ENCODE data around the gene NHP2.

Gene NHP2

DNA sequence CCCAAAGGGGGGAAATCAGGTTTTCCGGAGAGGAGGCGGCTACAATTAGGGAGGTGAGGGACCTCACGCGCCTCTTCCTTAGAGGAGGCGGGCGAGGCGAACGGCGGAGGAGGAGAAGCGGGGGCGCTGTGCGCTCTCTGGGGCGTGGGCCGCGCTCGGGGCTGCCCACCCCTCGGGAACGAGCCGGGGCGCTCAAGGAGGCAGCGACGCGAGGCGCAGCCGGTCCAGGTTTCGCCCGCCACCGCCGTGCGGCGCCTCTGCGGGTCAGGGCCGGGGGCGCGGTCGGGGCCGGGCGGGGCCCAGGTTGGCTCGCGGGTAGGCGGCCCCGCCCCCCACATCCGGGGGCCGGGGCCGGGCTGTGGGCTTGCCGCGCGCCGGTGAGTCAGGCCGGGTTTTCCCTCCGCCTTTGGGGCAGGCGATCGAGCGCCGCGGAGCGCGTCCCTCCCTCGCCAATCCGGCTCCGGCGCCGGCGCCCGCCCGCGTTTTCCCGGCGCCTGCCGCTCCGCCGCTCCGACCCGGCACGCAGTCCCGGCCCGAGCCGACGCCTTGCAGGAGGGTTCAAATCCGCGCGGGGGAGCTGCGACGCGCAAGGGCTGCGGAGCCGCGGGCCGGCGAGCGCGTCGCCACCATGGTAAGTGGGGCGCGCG, 40.4 kb downstream of the NHP2 start, which contains the start of gene N4BP3:
N4BP3 (plus strand) TSS at position 392 of the 647 bp plus-strand sequence. CDS start 6,052 bp downstream, outside the sequence.
- DNase-seq: peak; percentile 68

- DNase-seq: no peak
Observed at GRCh38 chr5:178112545-178112944, 41.1 kb downstream of the NHP2 start.

GRCh38 chr5:178111925-178112324, 41.8 kb downstream of the NHP2 start:
- no peak for DNase-seq

DNA sequence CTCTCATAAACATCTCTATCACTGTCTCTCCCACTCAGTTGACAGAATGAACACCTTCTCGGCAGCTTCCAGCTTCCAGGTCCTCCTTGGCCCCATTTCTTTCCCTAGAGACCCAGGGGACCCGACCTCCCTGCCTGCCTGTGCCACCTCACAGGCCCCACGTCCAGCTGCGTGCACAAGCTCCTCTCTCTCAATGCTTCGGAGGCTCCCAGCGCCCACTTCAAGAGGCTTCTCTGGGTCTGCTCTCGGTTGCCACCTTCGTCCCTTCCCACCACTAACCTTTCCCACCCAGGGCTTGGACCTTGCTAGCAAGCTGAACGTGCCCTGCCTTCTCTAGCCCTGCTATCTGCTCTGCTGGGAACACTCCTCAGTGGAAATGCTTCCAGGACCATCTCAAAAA, 43.2 kb downstream of the NHP2 start:
- no peak for DNase-seq

DNA sequence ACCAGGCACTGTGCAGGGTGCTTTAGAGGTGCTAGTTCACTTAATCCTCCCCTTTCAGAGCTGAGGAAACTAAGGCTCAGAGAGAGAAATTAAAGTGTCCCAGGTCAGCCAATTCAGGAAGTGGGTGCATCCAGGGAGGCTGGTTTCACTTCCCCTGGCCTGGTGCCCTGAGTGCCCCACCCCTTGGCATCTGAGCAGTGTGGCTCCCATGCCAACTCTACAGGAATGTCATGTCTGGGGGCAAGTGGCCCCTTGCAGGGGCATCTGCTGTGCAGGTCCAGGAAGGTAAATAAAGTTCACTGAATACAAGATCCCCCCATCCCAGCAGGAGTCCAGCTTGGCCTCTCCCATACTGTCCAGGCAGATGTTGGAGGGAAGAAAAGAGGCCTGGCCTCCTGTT, 44.7 kb downstream of the NHP2 start:
- DNase-seq: no peak

DNA sequence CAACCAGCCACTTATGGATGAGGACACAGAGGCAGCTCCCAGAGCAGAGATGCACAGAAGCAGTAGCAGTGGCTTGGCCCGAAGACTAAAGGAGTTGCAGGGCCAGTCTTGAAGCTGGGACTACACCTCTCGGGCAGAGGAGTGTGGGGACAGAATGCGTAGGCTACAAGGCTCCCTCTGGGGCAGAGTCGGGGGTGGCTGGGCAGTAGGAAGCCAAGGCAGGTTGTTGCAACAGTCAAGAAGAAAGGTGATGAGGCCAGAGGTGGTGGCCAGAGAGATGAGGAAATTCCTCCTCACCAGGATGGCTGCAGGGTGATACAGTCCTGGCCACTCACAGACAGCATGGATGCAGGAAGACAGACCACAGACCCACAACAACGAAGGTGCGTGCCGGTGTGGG, 45.2 kb downstream of the NHP2 start:
- DNase-seq: no peak

- DNase-seq: no peak
Observed at GRCh38 chr5:178107756-178108310, 45.9 kb downstream of the NHP2 start.

DNA sequence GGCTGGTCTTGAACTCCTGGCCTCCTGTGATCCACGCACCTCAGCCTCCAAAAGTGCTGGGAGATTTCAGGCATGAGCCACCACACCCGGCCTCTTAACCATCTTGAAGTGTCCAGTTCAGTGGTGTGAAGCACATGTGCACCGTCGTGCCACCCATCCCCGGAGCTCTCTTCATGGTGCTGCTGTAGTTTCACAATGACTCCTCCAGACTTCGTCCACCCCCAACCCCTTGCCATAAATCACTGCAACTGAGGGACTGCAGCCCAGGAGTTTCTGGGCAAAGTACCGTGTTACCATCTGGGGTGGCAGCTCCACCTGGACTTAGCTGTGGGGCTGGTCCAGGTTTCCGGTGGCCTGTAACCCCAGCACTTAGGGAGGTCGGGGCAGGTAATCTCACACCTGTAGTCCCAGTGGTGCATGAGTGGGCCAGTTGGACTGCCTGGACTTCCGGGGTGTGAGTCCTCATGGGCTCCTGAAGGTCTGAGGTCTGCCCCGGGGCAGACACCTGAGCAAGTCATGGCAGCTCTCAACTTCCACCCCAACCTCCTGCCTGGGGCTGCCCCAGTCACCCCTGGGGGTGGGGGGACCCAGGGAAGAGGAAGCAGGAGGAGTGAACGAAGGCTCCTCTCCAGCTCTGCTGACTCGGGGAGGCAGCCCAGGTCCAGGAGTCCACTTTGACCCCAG, 47.0 kb downstream of the NHP2 start:
- DNase-seq: no peak

GRCh38 chr5:178106086-178106485, 47.6 kb downstream of the NHP2 start:
- no peak for DNase-seq

DNA sequence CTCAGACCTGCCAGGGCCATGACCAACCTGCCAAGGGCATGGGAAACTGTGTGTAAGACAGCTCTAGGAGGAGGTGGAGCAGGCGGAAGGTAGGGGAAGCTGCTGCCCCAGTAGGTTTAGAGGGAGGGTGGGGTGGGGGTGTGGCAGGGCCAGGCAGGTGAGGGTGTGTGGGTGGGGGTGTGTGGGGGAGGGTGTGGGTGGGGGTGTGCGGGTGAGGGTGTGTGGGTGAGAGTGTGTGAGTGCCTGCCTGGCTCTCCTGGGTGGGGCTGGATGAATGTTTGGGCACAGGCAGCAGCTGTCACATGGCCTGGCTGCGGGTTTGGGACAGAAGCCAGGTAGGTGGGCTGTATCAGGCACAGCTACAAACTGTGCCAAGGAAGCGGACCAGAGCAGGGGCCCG, 49.2 kb downstream of the NHP2 start:
- DNase-seq: peak; percentile 46

- DNase-seq: no peak
Observed at GRCh38 chr5:178103612-178104011, 50.1 kb downstream of the NHP2 start.

All from right hindlimb (tissue), 1 donor.